ENCODE results near the gene PGBD5.

DNA sequence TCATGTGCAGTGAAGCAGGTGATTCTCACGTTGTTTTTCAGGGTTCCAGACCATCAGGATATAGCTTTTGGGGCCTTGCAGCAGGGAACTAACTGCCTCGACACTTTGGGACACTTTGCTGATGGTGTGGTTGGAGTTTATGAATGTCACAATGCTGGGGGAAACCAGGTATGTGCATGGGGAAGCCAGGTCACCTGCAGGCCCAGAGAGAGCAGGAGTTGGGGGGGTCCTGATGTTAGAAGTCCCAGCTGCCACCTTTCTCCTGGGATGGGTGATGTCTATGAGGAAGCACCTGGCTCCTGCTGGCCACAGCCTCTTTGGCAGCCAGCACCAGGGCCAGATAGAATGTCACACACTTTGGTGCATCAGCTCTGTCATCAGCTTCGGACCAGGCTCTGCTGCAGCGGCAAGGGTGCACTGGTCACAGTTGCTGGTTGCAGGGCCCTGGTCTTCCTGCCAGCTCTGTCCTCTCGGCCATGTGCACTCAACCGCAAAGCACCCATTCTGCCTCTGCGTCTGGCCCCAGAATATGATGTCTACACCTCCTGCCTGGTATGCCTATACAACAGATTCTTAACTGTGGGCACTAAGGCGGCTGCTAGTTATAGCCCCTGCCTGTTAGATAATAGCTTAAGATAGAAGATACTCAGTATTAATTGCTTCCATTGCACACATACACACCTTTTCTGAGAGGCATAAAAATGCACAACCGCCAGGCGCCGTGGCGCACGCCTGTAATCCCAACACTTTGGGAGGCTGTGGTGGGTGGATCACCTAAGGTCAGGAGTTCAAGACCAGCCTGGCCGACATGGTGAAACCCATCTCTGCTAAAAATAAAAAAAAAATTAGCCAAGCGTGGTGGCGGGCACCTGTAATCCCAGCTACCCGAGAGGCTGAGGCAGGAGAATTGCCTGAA, 160.7 kb downstream of the PGBD5 start:
- TF ChIP-seq EZH2phosphoT487 (IDR thresholded peaks at IDR 0.05; ENCODE audit: borderline replicate concordance, low read depth) (no peak), SMC3 (IDR thresholded peaks at IDR 0.05; ENCODE audit: low read depth, low read length) (no peak), ELF1 (IDR thresholded peaks at IDR 0.05) (no peak), TAF1 (IDR thresholded peaks at IDR 0.05; ENCODE audit: borderline replicate concordance, low read depth, low read length) (no peak)
- TF ChIP-seq, protein P1, sequence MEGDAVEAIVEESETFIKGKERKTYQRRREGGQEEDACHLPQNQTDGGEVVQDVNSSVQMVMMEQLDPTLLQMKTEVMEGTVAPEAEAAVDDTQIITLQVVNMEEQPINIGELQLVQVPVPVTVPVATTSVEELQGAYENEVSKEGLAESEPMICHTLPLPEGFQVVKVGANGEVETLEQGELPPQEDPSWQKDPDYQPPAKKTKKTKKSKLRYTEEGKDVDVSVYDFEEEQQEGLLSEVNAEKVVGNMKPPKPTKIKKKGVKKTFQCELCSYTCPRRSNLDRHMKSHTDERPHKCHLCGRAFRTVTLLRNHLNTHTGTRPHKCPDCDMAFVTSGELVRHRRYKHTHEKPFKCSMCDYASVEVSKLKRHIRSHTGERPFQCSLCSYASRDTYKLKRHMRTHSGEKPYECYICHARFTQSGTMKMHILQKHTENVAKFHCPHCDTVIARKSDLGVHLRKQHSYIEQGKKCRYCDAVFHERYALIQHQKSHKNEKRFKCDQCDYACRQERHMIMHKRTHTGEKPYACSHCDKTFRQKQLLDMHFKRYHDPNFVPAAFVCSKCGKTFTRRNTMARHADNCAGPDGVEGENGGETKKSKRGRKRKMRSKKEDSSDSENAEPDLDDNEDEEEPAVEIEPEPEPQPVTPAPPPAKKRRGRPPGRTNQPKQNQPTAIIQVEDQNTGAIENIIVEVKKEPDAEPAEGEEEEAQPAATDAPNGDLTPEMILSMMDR (IDR thresholded peaks at IDR 0.05), result no peak

Data from SK-N-SH (cell line).